Colonic mucosa (tissue), 4 donors: Measurements from ENCODE around the gene HMGA1. TPM values are rescaled to one million over a fixed set of nuclear protein-coding genes. Genes with fewer than 3 reads are reported as not detected.

Source experiments
- DNase-seq: peaks from one replicate; pipeline ENCODE4 v3.0.0-alpha.2; 2020
- H3K27ac ChIP-seq: fragments of 200-600 bp; one replicate; pipeline ENCODE4 v1.8.0; 2021
- H3K27me3 ChIP-seq: fragments of 200-600 bp; one replicate; pipeline ENCODE4 v1.8.0; 2021
- H3K36me3 ChIP-seq: fragments of 200-600 bp; one replicate; pipeline ENCODE4 v1.8.0; 2021
- H3K4me1 ChIP-seq: fragments of 200-600 bp; one replicate; pipeline ENCODE4 v1.8.0; 2021; ENCODE audit warnings: mild to moderate bottlenecking
- H3K4me3 ChIP-seq: fragments of 200-600 bp; one replicate; pipeline ENCODE4 v1.8.0; 2021
- H3K9ac ChIP-seq, 2 donors: one replicate each; pipeline ENCODE4 v1.7.0; 2013; ENCODE audit warnings: control low read depth in 2 of 2, low read depth in 2 of 2, low read length in 2 of 2
- H3K9me3 ChIP-seq: fragments of 200-600 bp; one replicate; pipeline ENCODE4 v1.8.0; 2021
- CTCF ChIP-seq: fragments of 200-600 bp; IDR thresholded peaks from one replicate; pipeline ENCODE4 v1.8.0; 2022; ENCODE audit warnings: antibody characterized with exemption, mild to moderate bottlenecking
- intact Hi-C: fragments of 100-400 bp; cut with DNase I; formaldehyde crosslinking; loops from one replicate; pipeline ENCODE4 v1.14.1; 2022
- total RNA-seq, 2 donors: library from RNA; stranded (reverse); fragmentation: NEBNext Ultra II Directional in 1 of 2; extraction: Animal tissue kit (Norgen Biotek cat#: 25700) in 1 of 2; gene quantifications; one replicate each; pipeline ENCODE4 v1.2.1, GENCODE V29; 2021
- donor health status: healthy.
- donor health status: DM: no; HTN: no; CAD: no.
- donor health status: DM: no; HTN: no; CAD: no.

The HMGA1 gene
- total RNA-seq, 2 donors from 2014 or later: 184 to 536 TPM

- Histone ChIP-seq H3K27me3 (no peaks in the 10 kb centered on the region), H3K9me3 (no peaks in the 10 kb centered on the region), H3K4me1 (peaks cover 3% of the 10 kb centered on the region), H3K9ac (peak overlapping the region; percentile 58 to 74), H3K27ac (no peak overlapping the region), H3K36me3 (no peaks in the 10 kb centered on the region), H3K4me3 (peak overlapping the region; percentile 62)
- intact Hi-C loops: loop anchor here (2.0 kb wide), 1 partner anchor 221 kb away; no protein-coding TSS in a partner anchor
- peak; percentile 97 for TF ChIP-seq CTCF
- peak; percentile 87 for DNase-seq
These were observed 40.4 kb upstream of the HMGA1 start for GRCh38 chr6:34196116-34196832.

- Histone ChIP-seq H3K36me3 (no peaks in the 10 kb centered on the region), H3K4me1 (peaks cover 3% of the 10 kb centered on the region), H3K4me3 (peak overlapping the region; percentile 62), H3K27ac (no peak overlapping the region), H3K9ac (peak overlapping the region; percentile 58 to 74), H3K27me3 (no peaks in the 10 kb centered on the region), H3K9me3 (no peaks in the 10 kb centered on the region)
- intact Hi-C loops: loop anchor here (2.0 kb wide), 1 partner anchor 220 kb away; no protein-coding TSS in a partner anchor
- DNase-seq: peak; percentile 18
- TF ChIP-seq CTCF: no peak
These were observed 39.9 kb upstream of the HMGA1 start for GRCh38 chr6:34196833-34197195.

GRCh38 chr6:34200340-34200971 is 36.2 kb upstream of the HMGA1 start:
- intact Hi-C loops: no loop called here
- Histone ChIP-seq H3K4me1 (peaks cover 3% of the 10 kb centered on the region), H3K9me3 (no peaks in the 10 kb centered on the region), H3K9ac (no peak overlapping the region), H3K27ac (no peak overlapping the region), H3K27me3 (no peaks in the 10 kb centered on the region), H3K4me3 (no peak overlapping the region), H3K36me3 (no peaks in the 10 kb centered on the region)
- no peak for TF ChIP-seq CTCF
- no peak for DNase-seq

- intact Hi-C loops: no loop called here
- H3K36me3 ChIP-seq: no peaks in the 10 kb centered on the region
These were observed 35.1 kb upstream of the HMGA1 start for GRCh38 chr6:34201455-34202107.

More at GRCh38 chr6:34201455-34202107, 35.1 kb upstream of the HMGA1 start:
- no peak overlapping the region for H3K27ac ChIP-seq
- TF ChIP-seq CTCF: no peak
- no peaks in the 10 kb centered on the region for H3K9me3 ChIP-seq
- no peak for DNase-seq
- no peak overlapping the region for H3K9ac ChIP-seq
- no peak overlapping the region for H3K4me3 ChIP-seq
- H3K27me3 ChIP-seq: no peaks in the 10 kb centered on the region
- no peaks in the 10 kb centered on the region for H3K4me1 ChIP-seq
